GM04503 (cell line): Measurements from ENCODE around the gene MAGI1.
"Not testable (repeated sequence)": the region's sequence is repeated elsewhere in the genome, so short reads cannot be mapped to it uniquely, and the experiment has no call there.

Experiments
- DNase-seq: peaks from one replicate; pipeline ENCODE4 v3.0.0-alpha.2; 2012; ENCODE audit warnings: low read depth

MAGI1 gene

DNA sequence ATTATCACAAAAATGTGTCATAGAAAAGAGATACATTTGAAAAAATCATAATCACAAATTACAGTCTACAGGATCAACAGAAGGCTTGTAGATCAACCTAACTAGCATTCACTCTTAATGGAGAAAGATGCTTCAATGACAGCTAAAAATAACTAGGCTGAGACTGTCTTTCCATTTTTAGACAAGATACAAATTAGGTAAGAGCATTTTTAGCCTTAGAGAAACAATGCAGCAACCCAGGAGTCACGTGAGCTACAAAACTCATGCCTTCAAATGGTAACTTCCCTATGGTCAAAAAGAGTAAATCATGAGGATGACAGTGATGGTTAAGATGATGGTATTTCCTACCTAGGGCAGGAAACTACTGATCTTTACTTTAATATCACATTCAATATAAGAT lies 415.4 kb downstream of the MAGI1 start:
- DNase-seq, result no peak

- no peak for DNase-seq
Observed at GRCh38 chr3:65619888-65620287, 418.8 kb downstream of the MAGI1 start.

DNA sequence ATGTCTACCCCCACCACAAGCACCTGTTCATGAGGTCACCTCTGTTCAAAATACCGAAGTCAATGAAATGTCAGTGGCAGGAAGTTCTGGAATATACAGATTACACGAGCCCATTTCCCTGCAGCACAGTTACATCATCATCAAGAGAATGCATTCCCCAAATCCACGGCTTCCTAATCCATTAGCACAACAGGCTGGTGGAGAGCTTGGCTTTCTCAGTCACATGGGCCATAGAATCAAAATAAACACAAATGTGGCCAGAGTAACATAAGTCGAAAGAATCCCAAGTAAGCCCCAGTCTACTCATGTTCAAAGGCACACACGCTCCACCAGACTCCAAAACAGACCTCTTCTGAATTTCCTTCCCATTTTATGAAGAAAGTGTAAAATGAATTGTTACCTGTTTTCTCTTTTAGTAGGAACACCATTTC lies 419.3 kb downstream of the MAGI1 start:
- DNase-seq, result no peak

- DNase-seq, result no peak
Observed at GRCh38 chr3:65618599-65618998, 420.1 kb downstream of the MAGI1 start.

- DNase-seq, result no peak
Observed at GRCh38 chr3:65617787-65618186, 420.9 kb downstream of the MAGI1 start.

GRCh38 chr3:65617209-65617608 lies 421.5 kb downstream of the MAGI1 start:
- DNase-seq, result no peak

DNA sequence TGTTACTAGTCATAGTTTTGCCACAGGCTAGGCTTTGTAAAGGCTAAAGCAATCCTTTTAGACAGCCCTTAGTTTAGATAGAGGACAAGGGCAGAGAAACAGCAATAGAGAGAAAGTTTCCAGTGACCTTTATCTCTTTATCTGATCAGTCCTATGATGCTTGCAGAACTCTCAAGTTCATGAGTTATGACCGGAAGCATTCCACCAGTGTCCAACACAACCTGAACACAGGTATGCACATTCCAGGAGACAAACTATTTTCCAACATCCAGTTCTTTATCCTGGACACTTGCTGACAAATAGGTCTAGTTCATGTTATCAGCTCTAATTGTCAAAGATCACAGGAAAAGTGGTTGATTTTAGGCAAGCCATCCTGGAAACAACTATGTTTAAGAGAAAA lies 422.2 kb downstream of the MAGI1 start:
- no peak for DNase-seq

GRCh38 chr3:65615329-65615728 lies 423.4 kb downstream of the MAGI1 start:
- no peak for DNase-seq

- DNase-seq, result no peak
Observed at GRCh38 chr3:65614585-65614984, 424.1 kb downstream of the MAGI1 start.

DNA sequence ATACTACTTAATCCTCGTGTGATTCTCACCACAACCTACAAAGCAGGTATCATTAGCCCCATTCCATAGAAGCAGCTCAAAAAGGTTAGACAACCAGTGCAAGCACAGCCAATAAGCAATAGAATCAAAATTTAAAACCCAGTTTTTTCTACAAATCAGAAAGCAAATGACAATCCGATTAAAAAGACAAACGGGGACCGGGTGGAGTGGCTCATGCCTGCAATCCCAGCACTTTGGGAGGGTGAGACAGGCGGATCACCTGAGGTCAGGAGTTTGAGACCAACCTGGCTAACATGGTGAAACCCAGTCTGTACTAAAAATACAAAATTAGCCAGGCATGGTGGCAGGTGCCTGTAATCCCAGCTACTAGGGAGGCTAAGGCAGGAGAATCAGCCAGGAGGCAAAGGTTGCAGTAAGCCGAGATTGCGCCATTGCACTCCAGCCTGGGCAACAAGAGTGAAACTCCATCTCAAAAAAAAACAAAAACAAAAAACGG lies 430.7 kb downstream of the MAGI1 start:
- not testable (repeated sequence) for DNase-seq

DNA sequence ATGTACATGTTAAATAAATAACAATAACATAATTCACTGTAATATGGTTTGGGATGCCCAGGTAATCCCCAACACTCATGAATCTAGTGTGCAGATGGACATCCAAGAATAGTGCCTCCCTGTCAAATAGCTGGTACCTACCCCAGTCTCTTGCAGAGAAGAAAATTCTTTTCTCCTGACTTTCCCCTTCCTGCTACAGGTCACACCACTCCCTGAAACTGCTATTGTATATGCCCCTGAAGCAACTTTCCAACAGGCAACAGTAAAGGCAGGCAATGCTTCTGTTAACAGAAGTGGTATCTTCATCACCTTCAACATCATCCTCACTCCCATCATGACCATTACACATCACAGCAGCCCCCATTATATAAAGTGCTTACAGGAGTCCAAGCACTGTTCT lies 431.6 kb downstream of the MAGI1 start:
- DNase-seq, result no peak

GRCh38 chr3:65605876-65606432 lies 432.8 kb downstream of the MAGI1 start:
- DNase-seq, result no peak

GRCh38 chr3:65604863-65605526 lies 433.7 kb downstream of the MAGI1 start:
- DNase-seq, result peak; percentile 62

DNA sequence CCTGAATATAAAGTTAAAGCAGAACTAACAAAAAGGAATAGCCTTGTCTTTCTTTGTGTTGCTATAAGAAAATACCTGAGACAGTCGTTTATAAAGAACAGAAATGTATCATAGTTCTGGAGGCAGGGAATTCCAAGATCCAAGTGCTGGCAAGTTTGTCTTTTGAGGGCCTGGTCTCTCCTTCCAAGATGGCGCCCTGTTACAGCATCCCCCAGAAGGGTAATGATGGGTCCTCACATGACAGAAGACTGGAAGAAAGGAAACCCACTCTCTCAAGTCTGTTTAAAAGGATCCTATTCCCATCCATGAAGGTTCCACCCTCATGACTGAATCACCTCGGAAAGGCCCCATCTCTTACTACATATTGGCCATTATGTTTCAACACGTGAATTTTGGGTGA lies 435.1 kb downstream of the MAGI1 start:
- DNase-seq, result no peak

GRCh38 chr3:65600888-65601287 lies 437.8 kb downstream of the MAGI1 start:
- no peak for DNase-seq

GRCh38 chr3:65597952-65598413 lies 440.7 kb downstream of the MAGI1 start:
- DNase-seq, result no peak

- DNase-seq, result no peak
Observed at GRCh38 chr3:65597226-65597951, 441.3 kb downstream of the MAGI1 start.

DNA sequence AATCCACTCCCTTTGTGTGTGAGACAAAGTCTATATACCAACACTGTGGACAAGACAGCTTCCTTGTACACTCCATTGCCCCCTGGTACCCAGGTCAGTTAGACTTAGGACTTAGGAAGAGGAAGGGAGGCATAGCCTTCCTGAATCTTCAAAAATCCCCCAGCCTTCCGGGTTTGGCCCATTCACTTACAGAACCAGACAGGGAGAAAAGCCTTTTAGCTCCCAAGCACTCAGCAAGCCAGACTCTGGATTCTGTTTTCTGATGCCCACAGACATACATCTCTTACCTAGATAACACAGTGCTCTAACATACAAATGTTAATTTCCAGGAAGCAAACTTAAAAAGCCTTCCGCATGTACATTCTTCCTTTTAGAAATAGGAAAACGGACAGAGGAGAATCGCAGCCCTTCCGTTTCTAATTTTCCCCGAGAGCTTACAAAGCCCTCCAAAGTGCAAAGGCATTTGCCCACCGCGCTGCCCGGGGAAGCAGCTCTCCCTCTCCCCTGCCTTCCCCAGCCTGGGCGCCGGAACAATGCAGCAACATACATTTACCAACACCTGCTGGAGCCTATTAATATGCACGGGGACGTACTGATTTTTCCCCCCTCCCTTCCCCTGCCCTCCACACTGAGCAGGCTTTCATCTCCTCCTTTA lies 442.0 kb downstream of the MAGI1 start:
- DNase-seq, result no peak

DNA sequence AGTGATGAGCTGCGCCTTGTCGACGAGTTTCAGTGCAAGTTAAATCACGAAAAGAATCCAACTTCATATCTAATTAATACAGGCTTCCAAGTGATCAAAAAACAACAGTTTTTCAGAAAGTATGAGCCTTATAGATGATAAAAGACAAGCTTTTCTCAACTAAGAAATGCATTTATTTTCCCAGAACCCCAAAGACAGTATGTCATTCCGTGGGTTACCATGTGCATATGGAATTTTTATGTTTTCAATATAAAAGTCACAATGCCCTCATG lies 442.8 kb downstream of the MAGI1 start:
- DNase-seq, result no peak

DNA sequence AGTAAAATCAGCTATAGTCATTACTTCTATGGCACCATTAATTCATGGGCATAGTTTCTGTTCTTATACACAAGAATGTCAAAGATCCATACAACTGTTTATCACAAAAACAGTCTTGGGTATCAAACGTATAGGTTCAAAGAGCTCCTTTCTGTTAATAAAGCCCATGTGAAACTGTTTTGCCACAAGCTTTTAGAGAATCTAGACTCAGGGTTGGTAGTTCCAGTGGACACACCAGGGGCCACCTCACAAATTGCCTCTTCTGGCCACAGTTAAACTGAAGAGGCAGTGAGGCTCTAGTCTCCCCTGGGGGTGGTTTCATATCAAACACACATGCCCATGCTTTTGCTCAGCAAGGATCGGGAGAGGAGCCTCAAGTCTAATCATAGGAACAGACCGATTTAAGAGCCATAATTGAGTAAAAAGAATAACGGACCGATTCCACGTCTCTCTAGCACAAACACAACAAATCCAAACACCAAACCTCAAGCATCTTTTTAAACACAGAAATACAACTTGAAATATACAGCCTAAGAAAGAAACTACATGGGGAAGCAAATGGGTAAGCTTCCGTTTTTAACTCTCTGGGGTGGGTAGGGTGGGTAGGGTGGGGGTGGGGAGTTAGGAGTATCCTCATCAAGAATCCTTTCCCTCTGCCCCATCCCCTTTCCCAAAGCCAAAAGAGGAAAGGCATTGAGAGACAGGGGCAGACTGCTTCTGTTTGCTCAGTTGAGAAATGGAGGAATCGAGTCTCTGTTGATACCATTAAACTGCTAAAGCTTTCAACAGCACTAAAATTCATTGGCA lies 443.3 kb downstream of the MAGI1 start:
- DNase-seq, result no peak

DNA sequence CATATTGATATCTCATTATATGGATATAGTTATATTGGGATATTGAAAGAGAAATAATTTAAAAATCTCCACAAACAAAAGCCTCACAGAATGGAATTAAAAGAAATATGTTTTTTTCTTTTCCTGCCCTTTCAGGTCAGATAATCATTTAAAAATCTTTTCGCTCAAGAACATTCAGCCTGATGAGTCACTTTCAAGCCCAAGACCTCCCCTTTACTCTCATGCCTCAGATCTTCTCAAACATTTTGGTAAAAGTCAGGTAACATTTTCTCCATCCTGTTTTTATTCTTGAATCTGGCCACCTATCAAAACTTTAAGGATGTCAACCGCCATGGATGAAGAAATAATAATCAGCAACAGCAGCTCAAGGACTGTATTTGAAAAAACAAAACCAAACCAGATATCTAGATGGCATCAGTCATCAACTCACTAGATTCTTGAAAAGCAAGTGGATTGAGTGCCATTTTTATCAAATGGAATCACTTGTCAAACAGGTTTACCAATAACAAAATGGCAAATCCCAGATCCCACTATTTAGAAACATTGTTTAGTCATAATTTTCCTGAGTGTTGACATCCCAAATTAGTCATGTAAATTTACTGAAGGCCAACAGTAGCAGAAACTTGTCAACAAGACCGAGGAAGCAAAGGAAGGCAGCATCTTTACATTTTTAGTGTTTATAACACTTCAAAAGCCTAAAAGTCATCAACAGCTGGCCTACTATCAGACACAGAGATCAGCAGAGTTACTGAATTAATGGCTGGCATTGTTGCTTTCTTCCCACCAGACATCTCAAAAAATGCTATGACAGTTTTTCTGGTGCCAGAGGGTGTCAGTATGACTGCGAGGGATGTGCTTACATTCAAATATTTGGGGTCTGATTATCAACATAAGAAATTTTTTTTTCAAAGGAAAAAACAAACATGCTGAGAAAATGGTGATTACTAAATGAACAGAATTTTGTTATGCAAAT lies 444.7 kb downstream of the MAGI1 start:
- DNase-seq, result no peak
